ENCODE measurements around the gene ZDHHC1.

GRCh38 chr16:67399749-67400704 lies 16.2 kb downstream of the ZDHHC1 start:
- TF ChIP-seq EZH2 (conservative IDR thresholded peaks at IDR 0.05; ENCODE audit: low read depth, low read length), result no peak
- TF ChIP-seq, protein P1, sequence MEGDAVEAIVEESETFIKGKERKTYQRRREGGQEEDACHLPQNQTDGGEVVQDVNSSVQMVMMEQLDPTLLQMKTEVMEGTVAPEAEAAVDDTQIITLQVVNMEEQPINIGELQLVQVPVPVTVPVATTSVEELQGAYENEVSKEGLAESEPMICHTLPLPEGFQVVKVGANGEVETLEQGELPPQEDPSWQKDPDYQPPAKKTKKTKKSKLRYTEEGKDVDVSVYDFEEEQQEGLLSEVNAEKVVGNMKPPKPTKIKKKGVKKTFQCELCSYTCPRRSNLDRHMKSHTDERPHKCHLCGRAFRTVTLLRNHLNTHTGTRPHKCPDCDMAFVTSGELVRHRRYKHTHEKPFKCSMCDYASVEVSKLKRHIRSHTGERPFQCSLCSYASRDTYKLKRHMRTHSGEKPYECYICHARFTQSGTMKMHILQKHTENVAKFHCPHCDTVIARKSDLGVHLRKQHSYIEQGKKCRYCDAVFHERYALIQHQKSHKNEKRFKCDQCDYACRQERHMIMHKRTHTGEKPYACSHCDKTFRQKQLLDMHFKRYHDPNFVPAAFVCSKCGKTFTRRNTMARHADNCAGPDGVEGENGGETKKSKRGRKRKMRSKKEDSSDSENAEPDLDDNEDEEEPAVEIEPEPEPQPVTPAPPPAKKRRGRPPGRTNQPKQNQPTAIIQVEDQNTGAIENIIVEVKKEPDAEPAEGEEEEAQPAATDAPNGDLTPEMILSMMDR (CRISPR knock-in tag; IDR thresholded peaks at IDR 0.05), result no peak; the same call in 1 of the 2 replicates
- no peak for TF ChIP-seq ZFP91 (CRISPR knock-in tag; IDR thresholded peaks at IDR 0.05; ENCODE audit: borderline replicate concordance)
- no peak for TF ChIP-seq ZIK1 (CRISPR knock-in tag; IDR thresholded peaks at IDR 0.05; ENCODE audit: borderline replicate concordance, low read depth)
- no peak for TF ChIP-seq POLR2AphosphoS5 (IDR thresholded peaks at IDR 0.05; ENCODE audit: low read depth, low read length)
- no peak for TF ChIP-seq ZNF205 (CRISPR knock-in tag; IDR thresholded peaks at IDR 0.05)
- no peak for TF ChIP-seq NFYB (CRISPR knock-in tag; IDR thresholded peaks at IDR 0.05)
- no peak for TF ChIP-seq MYC (CRISPR knock-in tag; IDR thresholded peaks at IDR 0.05; ENCODE audit: borderline replicate concordance)
- TF ChIP-seq BCL3 (CRISPR knock-in tag; IDR thresholded peaks at IDR 0.05), result no peak
- no peak for TF ChIP-seq NR0B2 (CRISPR knock-in tag; IDR thresholded peaks at IDR 0.05)
- no peak for TF ChIP-seq ZNF749 (CRISPR knock-in tag; IDR thresholded peaks at IDR 0.05; ENCODE audit: borderline replicate concordance)
- TF ChIP-seq ZNF274 (CRISPR knock-in tag; IDR thresholded peaks at IDR 0.05), result no peak
- no peak for TF ChIP-seq FOXA1 (IDR thresholded peaks at IDR 0.05)
- no peak for TF ChIP-seq FOXA1 (CRISPR knock-in tag; IDR thresholded peaks at IDR 0.05)
- TF ChIP-seq NONO (IDR thresholded peaks at IDR 0.05), result no peak
- TF ChIP-seq NONO (CRISPR knock-in tag; conservative IDR thresholded peaks at IDR 0.05), result no peak

Measured in HepG2 (cell line).